KOPT-K1 (cell line): ENCODE measurements around the gene GFY.

Source experiments
- H3K27ac ChIP-seq: fragments of 200-600 bp; sonication (generic); 2 replicates; pipeline ENCODE4 v1.5.1; 2016; ENCODE audit warnings: antibody characterized with exemption, mild to moderate bottlenecking, low read depth, low read length; ENCODE audit not compliant: poor library complexity, severe bottlenecking
- H3K36me3 ChIP-seq: fragments of 200-600 bp; sonication (generic); 2 replicates; pipeline ENCODE4 v1.5.1; 2017; ENCODE audit warnings: antibody characterized with exemption, mild to moderate bottlenecking, low read length, moderate library complexity; ENCODE audit not compliant: insufficient read depth
- H3K9me3 ChIP-seq: fragments of 200-600 bp; sonication (generic); 2 replicates; pipeline ENCODE4 v1.5.1; 2017; ENCODE audit warnings: antibody characterized with exemption, low read length, mild to moderate bottlenecking; ENCODE audit not compliant: insufficient read depth, poor library complexity, severe bottlenecking

The GFY gene

DNA sequence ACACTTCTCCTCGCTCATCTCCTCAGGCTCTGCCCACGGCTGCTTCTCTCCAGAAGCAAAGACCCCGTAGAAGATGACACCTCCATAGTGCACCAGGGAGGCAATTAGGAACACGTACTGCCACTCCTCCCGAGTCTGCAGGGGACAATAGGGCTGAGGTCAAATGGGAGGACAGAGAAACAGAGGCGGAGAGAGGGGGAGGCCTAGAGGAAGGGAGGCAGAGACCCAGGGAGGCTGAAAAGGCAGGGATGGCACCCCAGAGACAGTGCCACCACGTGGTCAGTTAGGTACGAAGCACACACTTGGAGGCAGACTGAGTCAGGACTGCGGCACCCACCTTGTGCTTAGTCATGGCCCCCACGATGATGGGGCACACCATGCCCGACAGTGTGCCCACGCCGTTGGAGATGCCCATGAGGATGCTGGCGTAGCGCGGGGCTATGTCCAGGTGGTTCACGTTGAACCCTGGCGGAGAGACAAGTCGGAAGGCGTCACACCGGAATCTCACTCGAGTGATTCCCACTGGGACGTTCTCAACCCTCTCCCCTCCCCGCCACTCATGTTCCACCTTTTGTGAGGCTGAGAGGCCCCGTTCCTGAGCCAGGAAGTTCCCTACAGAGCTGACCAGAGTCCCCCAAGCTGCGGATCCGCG, 5.6 kb downstream of the GFY start:
- no peak overlapping the region for H3K27ac ChIP-seq
- no peaks in the 10 kb centered on the region for H3K36me3 ChIP-seq

DNA sequence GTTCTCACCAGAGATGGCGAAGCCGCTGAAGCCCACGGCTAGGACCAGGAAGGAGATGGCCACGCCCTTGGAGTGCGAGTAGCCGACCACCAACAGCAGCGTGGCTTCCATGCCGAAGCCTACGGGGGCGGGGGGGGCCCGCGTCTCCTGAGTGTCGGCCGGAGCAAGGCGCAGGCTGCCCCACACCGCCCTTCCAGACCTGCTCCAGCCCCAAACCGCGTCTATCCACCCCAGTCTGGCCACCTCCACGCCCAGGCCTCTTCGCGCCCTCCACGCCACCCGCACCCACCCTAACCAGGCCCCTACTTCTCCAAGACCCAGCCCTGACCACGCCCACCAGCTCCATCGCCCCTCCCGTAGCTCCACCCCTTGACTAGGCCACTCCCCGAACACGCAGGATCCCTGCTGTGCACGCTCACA, 6.2 kb downstream of the GFY start:
- Histone ChIP-seq H3K36me3 (no peaks in the 10 kb centered on the region), H3K27ac (no peak overlapping the region)

More for the DNA sequence above, 5.6 kb downstream of the GFY start:
- H3K9me3 ChIP-seq, result no peaks in the 10 kb centered on the region

DNA sequence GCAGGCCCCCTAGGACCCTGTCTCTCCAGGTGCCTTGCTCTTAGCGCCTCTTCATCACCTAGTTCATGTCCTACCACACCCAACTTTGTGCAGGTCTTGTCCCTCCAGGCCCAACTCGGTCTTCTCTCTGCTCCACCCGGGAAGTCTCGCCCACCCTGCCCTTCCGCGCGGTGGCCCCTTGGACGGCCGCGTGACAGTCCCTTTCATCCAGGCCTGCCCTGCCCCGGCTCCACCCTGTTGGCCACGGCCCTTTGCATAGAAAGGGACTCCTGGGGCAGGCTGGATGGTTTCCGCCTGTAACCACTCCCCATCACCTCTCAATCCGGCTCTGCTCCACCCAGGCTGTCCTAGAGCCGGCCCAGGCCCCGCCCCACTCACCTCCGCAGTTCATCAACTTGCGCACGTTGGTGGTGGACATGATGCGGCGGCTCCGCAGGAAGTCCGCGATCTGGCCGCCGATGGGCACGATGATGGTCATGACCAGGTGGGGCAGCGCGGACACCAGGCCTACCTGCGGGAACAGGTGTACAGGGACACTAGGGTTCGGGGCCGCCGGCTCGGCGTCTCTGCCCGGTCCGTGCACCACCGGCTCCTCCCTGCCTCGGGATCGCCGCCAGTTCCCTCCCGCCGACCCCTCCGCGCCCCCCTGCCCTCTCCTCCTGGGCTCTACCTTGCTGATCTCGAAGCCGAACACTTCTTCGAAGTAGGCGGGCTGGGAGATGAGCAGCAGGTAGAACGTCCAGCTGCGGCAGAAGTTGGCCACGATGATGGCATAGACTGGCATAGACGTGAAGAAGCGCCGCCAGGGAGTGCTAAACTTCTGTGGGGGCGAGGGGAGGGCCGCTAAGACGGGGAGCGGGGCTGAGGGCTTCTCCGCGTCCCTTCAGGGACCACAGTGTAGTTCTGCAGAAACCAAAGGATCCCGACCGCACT, 7.2 kb downstream of the GFY start:
- Histone ChIP-seq H3K27ac (no peak overlapping the region), H3K36me3 (no peaks in the 10 kb centered on the region), H3K9me3 (no peaks in the 10 kb centered on the region)

More for the DNA sequence above, 6.2 kb downstream of the GFY start:
- no peaks in the 10 kb centered on the region for H3K9me3 ChIP-seq

DNA sequence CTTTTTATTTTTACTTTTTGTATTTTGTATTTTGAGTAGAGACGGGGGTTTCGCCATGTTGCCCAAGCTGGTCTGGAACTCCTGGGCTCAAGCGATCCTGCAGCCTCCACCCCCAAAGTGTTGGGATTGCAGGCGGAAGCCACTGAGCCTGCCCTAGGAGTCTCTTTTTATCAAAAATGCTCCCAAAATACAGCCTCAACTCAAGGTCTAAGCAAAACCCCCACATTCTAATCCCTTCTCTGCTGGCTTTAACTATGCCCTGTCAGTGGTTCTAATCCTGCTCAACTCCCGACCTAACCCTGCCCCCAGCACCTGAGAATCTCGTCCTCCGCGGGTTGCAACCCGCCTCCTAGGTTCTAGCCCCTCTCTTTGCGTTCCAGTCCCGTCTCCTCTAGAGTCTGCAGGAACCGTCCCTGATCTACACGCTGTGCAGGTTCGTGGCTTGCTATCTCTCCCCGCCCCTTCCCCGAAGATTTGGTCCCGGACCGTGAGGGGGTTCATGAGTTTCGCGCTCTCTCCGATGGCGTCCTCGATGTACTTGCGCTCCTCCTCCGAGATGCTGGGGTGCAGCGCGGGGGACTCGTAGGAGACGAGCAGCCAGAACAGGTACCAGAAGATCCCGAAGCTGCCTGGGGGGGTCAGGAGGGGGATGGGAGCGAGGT, 8.2 kb downstream of the GFY start:
- H3K27ac ChIP-seq, result no peak overlapping the region
- H3K9me3 ChIP-seq, result no peaks in the 10 kb centered on the region
- no peaks in the 10 kb centered on the region for H3K36me3 ChIP-seq

DNA sequence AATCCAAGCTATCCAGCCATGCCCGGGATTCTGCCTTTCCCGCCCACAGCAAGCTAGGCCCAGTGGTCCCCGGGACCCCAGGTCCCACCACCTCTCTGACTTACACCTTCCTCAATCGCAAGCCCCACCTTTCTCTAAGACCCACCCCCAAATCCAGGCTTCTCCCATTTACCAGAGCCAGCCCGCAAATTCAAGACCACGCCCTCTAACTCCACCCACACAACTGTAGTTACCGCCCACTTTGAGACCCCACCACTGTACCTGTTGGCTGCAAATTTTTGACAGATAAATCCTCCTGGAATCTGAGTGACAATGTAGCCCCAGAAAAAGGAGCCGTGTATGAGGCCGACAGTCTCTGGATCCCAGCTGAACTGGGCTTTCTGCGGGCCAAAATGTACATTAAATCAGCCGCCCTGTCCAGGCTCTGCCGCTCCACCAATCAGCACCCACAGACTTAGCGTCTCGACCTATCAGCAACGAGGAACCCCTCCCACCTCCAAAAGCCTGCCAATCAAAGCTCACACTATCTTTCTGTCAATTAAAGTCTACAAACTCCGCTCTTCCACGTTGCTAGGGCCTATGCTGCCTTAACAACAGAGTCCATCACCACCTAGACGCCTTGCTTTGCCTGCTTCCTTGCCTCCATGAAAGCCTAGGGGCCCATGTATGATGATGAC, 9.9 kb downstream of the GFY start:
- no peak overlapping the region for H3K27ac ChIP-seq
- H3K36me3 ChIP-seq, result no peaks in the 10 kb centered on the region
- no peaks in the 10 kb centered on the region for H3K9me3 ChIP-seq

DNA sequence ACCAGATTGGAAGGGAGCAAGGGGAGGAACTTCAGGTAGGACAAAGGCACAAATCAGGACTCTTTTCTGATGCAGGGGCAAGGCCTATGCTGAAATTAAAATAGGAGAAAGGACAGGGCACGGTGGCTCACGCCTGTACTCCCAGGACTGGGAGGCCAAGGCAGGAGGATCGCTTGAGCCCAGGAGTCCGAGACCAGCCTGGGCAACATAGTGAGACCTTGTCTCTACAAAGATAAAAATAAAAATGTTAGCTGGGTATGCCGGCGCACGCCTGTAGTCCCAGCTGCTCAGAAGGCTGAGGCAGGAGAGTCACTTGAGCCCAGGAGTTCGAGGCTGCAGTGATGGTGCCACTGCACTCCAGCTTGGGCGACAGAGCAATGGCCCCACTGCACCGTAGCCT, 10.5 kb downstream of the GFY start:
- no peaks in the 10 kb centered on the region for H3K36me3 ChIP-seq
- no peak overlapping the region for H3K27ac ChIP-seq
- no peaks in the 10 kb centered on the region for H3K9me3 ChIP-seq

DNA sequence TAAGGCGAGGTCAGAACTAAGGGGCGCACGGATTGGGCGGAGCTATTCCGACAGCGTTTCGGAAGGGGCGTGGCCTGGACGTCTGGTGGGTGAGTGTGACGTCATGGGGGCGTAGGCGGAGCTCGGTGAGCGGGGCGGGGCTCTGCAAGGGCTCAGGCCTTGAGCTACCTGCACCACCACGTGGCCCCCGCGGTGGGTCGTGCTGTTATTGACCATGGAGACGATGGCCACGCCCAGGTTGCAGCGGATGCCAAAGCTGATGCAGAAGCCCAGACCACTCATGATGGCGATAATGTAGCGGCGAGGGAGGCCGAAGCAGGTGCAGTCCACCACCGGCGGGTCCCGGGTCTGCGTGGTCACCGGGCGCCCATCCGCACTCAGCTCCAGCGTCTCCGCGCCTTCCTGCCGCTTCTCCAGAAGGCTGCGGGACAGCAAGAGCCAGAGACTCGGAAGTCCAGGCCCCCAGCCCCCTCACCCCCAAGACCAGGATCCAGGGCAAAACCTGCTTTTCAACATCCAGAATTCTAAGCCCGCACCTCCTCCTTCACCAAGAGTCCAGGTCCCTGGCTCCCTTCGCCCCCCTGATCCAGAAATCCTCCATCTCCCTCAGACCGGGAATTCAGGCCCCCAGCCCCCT, 11.3 kb downstream of the GFY start:
- H3K9me3 ChIP-seq, result no peaks in the 10 kb centered on the region
- H3K36me3 ChIP-seq, result no peaks in the 10 kb centered on the region
- no peak overlapping the region for H3K27ac ChIP-seq

DNA sequence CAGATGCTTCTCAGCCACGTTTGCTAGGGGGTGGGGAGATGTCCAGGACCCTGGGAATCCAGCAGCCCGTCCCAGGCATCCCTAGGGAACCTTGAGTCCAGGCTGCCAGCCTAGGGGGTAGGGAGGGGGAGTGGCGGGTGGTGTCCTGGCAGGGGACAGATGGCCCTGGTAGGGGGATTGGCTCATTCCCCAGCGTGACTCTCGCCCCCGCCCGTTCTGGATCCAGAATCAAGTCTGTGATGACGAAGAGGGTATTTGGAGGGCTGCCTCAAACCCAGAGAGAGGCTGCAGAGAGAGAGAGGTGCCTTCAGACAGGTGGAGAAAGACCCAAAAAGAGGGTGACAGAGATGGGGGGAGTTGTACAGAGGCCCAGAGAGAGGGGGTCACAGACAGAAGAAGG, 12.0 kb downstream of the GFY start:
- Histone ChIP-seq H3K36me3 (no peaks in the 10 kb centered on the region), H3K27ac (no peak overlapping the region), H3K9me3 (no peaks in the 10 kb centered on the region)

DNA sequence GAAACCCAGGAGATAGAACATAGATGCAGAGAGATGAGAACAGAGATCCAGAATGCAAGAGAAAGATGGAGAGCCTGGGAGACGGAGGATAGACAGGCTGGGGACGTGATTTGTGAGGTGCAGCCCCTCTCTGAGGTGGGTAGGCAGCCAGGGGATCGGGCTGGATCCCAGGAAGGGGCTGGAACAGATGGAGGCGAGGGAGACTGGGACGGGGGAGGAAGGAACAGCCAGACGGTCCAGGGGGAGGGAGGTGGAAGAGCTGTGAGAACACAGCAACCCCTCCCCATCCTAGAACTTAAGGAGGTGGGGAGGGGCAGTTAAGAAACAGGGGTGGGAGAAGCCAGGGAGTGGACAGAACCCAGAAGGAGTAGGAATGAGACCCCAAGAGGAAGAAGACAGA, 13.1 kb downstream of the GFY start:
- Histone ChIP-seq H3K27ac (no peak overlapping the region), H3K9me3 (no peaks in the 10 kb centered on the region), H3K36me3 (no peaks in the 10 kb centered on the region)

DNA sequence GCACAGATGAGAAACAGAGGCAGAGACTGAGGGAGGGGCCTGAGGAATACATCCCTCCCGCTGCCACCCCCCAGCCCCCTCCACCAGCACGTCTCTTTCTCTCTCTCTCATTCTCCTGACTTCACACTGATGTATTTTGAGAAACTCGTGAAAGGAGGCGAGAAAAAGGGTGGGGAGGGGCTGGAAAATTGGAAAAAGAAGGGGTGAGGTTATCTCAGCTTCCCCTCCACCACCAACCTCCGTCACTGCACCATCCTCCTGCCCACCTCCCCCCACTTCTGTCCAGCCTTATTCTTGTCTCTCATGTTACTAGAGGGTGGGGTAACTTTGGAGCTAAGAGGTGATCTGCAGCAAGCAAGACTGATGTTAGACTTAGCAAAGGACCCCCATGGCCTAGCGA, 14.6 kb downstream of the GFY start:
- H3K9me3 ChIP-seq, result no peaks in the 10 kb centered on the region
- H3K36me3 ChIP-seq, result no peaks in the 10 kb centered on the region
- H3K27ac ChIP-seq, result no peak overlapping the region

DNA sequence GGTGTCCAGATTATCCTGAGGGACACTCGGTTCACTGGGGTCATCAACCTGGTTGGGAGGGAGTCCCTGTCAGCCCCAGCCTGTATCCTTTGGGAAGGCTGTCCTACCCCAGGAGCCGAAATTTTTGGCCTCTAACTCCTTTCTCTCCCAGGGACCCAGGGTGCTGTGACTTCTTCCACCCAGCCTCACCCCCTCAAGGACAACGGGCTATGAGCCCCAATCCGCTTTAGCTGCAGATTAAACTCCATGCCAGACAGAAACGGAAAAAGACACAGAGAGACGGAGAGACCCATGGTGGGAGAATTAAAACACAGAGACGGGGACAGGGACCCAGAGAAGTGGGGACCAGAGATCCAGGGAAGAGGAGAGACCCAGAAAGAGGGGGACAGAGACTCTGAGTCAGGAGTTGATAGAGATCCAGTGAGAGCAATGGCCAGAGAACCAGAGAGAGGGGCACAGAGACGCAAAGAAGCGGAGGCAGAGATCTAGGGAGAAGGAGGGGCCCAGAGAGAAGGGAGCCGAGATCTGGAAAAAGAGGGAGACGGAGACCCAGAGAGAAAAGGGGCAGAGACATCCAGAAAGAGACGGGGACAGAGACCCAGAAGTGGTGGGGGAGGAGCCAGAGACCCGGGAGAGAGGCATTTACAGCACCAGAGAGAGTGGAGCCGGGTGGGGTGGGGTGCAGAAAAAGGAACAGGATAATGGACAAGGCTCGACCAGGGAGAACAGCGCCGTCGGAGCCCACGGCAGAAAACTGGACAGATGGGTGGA, 15.4 kb downstream of the GFY start:
- Histone ChIP-seq H3K9me3 (no peaks in the 10 kb centered on the region), H3K36me3 (no peaks in the 10 kb centered on the region), H3K27ac (no peak overlapping the region)

DNA sequence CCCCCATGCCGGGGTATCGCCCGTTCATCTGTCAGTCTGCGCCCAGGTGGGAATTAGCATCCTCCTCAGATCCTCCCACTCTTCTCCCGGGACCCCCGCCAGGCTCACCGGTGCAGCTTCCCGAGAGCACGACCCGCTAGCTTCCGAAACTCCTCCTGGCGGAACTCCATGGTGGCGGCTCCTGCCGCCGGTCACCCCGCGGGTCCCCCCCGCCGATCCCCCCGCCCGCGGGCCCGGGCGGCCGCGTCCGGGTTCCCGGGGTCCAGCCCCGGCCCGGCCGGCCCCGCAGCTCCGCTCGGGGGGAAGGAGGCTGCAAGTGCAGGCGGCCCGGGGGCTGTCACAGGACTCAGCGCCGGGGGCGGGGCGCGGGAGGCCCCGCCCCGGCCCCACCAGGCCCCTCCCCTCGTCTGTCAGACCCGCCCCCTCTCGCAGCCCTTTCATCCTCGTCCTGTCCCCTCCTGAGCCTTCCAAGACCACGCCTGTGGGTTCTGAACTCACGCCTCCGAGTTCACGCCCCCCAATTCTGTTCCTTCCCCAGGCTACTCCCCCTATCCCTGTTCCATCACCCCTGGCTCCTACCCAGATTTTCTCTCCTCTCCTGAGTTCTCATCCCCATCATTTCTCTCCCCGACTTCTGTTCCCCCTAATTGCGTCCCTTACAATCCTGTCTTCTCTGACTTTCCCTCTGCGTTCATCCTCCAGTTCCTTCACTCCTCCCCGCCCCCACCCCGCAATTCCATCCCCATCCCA, 16.2 kb downstream of the GFY start, which contains the start of gene SLC17A7:
Gene SLC17A7, minus strand, starts transcription at position 318 of the 750 bp plus-strand sequence. Its CDS starts 148 bp downstream, at position 170.
- Histone ChIP-seq H3K27ac (no peak within 1 kb of the TSS), H3K36me3 (peaks cover 6% of the 10 kb centered on the region; the same call in 1 of the 2 replicates)

DNA sequence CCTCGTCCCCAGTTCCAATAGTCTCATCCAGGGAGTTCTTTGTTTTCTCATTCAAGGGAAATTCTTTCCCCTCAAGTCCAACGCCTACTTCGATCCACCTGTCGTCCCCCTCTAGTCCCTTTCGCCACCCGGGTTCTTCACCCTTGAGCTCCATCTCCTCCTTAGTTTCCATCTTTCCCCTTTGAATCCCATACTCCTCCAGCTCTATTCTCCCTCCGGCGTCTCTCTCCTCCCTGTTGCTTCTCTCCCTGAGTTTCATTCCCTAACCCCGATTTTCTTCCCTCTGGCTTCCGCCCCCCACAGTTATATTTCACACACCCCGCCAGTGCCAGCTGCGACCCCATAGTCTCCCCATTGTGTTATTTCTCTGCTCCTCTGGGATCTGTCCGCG, 16.8 kb downstream of the GFY start:
- Histone ChIP-seq H3K9me3 (no peaks in the 10 kb centered on the region), H3K36me3 (peaks cover 12% of the 10 kb centered on the region), H3K27ac (no peak overlapping the region)

More for the DNA sequence above, 16.2 kb downstream of the GFY start, which contains the start of gene SLC17A7:
- H3K9me3 ChIP-seq, result no peaks in the 10 kb centered on the region
